Astrocyte (in vitro differentiated cells and primary cell): ENCODE measurements around the gene PPP2R5D. TPM values are rescaled to one million over a fixed set of nuclear protein-coding genes. Genes with fewer than 3 reads are reported as not detected.

Experiments used
- DNase-seq: peaks from one replicate; pipeline ENCODE4 v3.0.0-alpha.2; 2010; ENCODE audit warnings: low read depth
- FAIRE-seq: peaks from 2 replicates; lab custom pipeline; 2011; peaks lifted over from hg19 to GRCh38; lab: Jason Lieb, UNC
- H2AFZ ChIP-seq: 2 replicates; pipeline ENCODE4 v1.6.0; 2012; ENCODE audit warnings: low read depth, low read length, inconsistent platforms
- H3K27ac ChIP-seq: 2 replicates; pipeline ENCODE4 v1.5.1; 2011; ENCODE audit warnings: low read depth, low read length, inconsistent platforms
- H3K27me3 ChIP-seq: 2 replicates; pipeline ENCODE4 v1.6.0; 2011; ENCODE audit warnings: low read length, inconsistent platforms; ENCODE audit not compliant: insufficient read depth
- H3K36me3 ChIP-seq: 2 replicates; pipeline ENCODE4 v1.5.1; 2011; ENCODE audit warnings: low read length, inconsistent platforms; ENCODE audit not compliant: insufficient read depth
- H3K4me1 ChIP-seq: 2 replicates; pipeline ENCODE4 v1.5.1; 2011; ENCODE audit warnings: low read length, inconsistent platforms; ENCODE audit not compliant: insufficient read depth
- H3K4me2 ChIP-seq: 2 replicates; pipeline ENCODE4 v1.6.0; 2012; ENCODE audit warnings: low read length, inconsistent platforms
- H3K4me3 ChIP-seq: 2 replicates; pipeline ENCODE4 v1.5.1; 2011; ENCODE audit warnings: low read depth, mild to moderate bottlenecking, low read length, inconsistent platforms; ENCODE audit not compliant: insufficient read depth
- H3K79me2 ChIP-seq: 2 replicates; pipeline ENCODE4 v1.6.0; 2012; ENCODE audit warnings: mild to moderate bottlenecking, low read length, inconsistent platforms; ENCODE audit not compliant: insufficient read depth
- H3K9ac ChIP-seq: 2 replicates; pipeline ENCODE4 v1.6.0; 2012; ENCODE audit warnings: mild to moderate bottlenecking, low read length, inconsistent platforms
- H3K9me3 ChIP-seq: 2 replicates; pipeline ENCODE4 v1.5.1; 2012; ENCODE audit warnings: low read depth, mild to moderate bottlenecking, low read length, inconsistent platforms; ENCODE audit not compliant: insufficient read depth
- H4K20me1 ChIP-seq: 2 replicates; pipeline ENCODE4 v1.6.0; 2012; ENCODE audit warnings: low read length, inconsistent platforms; ENCODE audit not compliant: insufficient read depth
- H3K27ac Mint-ChIP-seq: one replicate; pipeline ENCODE4 v1.8.0; 2021; ENCODE audit warnings: mild to moderate bottlenecking, mixed read lengths; ENCODE audit not compliant: unreplicated experiment
- H3K27me3 Mint-ChIP-seq: one replicate; pipeline ENCODE4 v1.8.0; 2021; ENCODE audit warnings: low read depth, mixed read lengths; ENCODE audit not compliant: unreplicated experiment
- H3K36me3 Mint-ChIP-seq: one replicate; pipeline ENCODE4 v1.8.0; 2021; ENCODE audit warnings: low read depth, mixed read lengths; ENCODE audit not compliant: unreplicated experiment
- H3K4me1 Mint-ChIP-seq: one replicate; pipeline ENCODE4 v1.8.0; 2021; ENCODE audit warnings: low read depth, mixed read lengths; ENCODE audit not compliant: unreplicated experiment
- H3K4me3 Mint-ChIP-seq: one replicate; pipeline ENCODE4 v1.8.0; 2021; ENCODE audit warnings: mild to moderate bottlenecking, moderate library complexity, mixed read lengths; ENCODE audit not compliant: unreplicated experiment
- H3K9me3 Mint-ChIP-seq: one replicate; pipeline ENCODE4 v1.8.0; 2021; ENCODE audit warnings: mild to moderate bottlenecking, mixed read lengths; ENCODE audit not compliant: unreplicated experiment
- CTCF ChIP-seq: IDR thresholded peaks from 2 replicates; pipeline ENCODE4 v1.5.1; 2011; ENCODE audit warnings: low read depth, mild to moderate bottlenecking, inconsistent platforms, low read length, moderate library complexity; ENCODE audit not compliant: insufficient read depth
- EZH2 ChIP-seq: IDR thresholded peaks from 2 replicates; pipeline ENCODE4 v1.6.1; 2012; ENCODE audit warnings: mild to moderate bottlenecking, low read length, inconsistent platforms; ENCODE audit not compliant: insufficient read depth
- total RNA-seq: library from RNA; stranded (reverse); gene quantifications from 2 replicates; pipeline ENCODE4 v1.2.1, GENCODE V29; 2021

Gene PPP2R5D
- total RNA-seq, 1 donor from 2014 or later: 53.0 TPM

GRCh38 chr6:42961020-42961470, 23.3 kb upstream of the PPP2R5D start:
- Histone ChIP-seq H3K4me3 (peak overlapping the region; percentile 50), H3K27ac (no peak overlapping the region), H3K27me3 (peaks cover 3% of the 10 kb centered on the region), H3K4me2 (peak overlapping the region; percentile 89), H3K9me3 (no peaks in the 10 kb centered on the region), H4K20me1 (no peaks in the 10 kb centered on the region), H3K9ac (peak overlapping the region; percentile 23), H3K4me1 (peaks cover 9% of the 10 kb centered on the region), H2AFZ (peak overlapping the region; percentile 73), H3K36me3 (no peaks in the 10 kb centered on the region), H3K79me2 (no peaks in the 10 kb centered on the region)
- DNase-seq (no peak), FAIRE-seq (no peak)
- Mint-ChIP-seq H3K27ac (no peak overlapping the region), H3K36me3 (peaks cover 18% of the 10 kb centered on the region), H3K27me3 (peaks cover 20% of the 10 kb centered on the region), H3K4me1 (no peaks in the 10 kb centered on the region), H3K9me3 (no peaks in the 10 kb centered on the region), H3K4me3 (no peak overlapping the region)
- TF ChIP-seq CTCF (no peak), EZH2 (no peak)

DNA sequence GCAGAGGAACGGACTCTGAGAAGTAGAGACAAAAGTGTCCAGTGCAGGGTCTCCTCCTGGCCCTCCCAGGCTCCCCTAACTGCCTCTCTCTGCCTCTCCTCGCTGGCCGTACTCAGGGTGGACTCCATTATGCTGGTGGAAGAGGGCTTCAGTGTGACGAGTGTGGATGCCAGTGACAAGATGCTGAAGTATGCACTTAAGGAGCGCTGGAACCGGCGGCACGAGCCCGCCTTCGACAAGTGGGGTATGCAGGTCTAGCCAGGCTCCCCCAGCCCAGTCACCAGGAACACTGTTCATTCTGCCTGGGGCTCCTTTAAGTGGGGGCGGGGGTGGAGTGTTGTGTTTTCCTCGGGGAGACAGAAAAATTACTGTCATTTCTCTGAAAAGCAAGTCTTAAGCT, 22.3 kb upstream of the PPP2R5D start:
- H3K27me3 Mint-ChIP-seq: peaks cover 20% of the 10 kb centered on the region
- no peak overlapping the region for H3K9ac ChIP-seq
- no peak overlapping the region for H3K4me2 ChIP-seq
- FAIRE-seq (no peak), DNase-seq (no peak)
- no peaks in the 10 kb centered on the region for H3K79me2 ChIP-seq
- TF ChIP-seq CTCF (no peak), EZH2 (no peak)
- H3K27me3 ChIP-seq: peaks cover 3% of the 10 kb centered on the region
- H3K9me3 Mint-ChIP-seq: no peaks in the 10 kb centered on the region
- no peak overlapping the region for H3K4me3 ChIP-seq
- peaks cover 9% of the 10 kb centered on the region for H3K4me1 ChIP-seq
- no peaks in the 10 kb centered on the region for H3K9me3 ChIP-seq
- H3K36me3 Mint-ChIP-seq: peaks cover 19% of the 10 kb centered on the region
- no peak overlapping the region for H3K4me3 Mint-ChIP-seq
- no peak overlapping the region for H3K27ac ChIP-seq
- H2AFZ ChIP-seq: no peak overlapping the region
- H3K27ac Mint-ChIP-seq: no peak overlapping the region
- H4K20me1 ChIP-seq: no peaks in the 10 kb centered on the region
- H3K36me3 ChIP-seq: no peaks in the 10 kb centered on the region
- no peaks in the 10 kb centered on the region for H3K4me1 Mint-ChIP-seq

- DNase-seq (no peak), FAIRE-seq (no peak)
- Mint-ChIP-seq H3K36me3 (peaks cover 23% of the 10 kb centered on the region), H3K27me3 (peaks cover 20% of the 10 kb centered on the region), H3K27ac (no peak overlapping the region), H3K4me1 (no peaks in the 10 kb centered on the region), H3K9me3 (no peaks in the 10 kb centered on the region), H3K4me3 (no peak overlapping the region)
- H3K4me1 ChIP-seq: peaks cover 9% of the 10 kb centered on the region
- no peaks in the 10 kb centered on the region for H3K36me3 ChIP-seq
- TF ChIP-seq CTCF (no peak), EZH2 (no peak)
- H3K9me3 ChIP-seq: no peaks in the 10 kb centered on the region
- H3K4me3 ChIP-seq: no peak overlapping the region
- H3K27ac ChIP-seq: no peak overlapping the region
- H4K20me1 ChIP-seq: no peaks in the 10 kb centered on the region
- no peak overlapping the region for H2AFZ ChIP-seq
- H3K4me2 ChIP-seq: no peak overlapping the region
- no peaks in the 10 kb centered on the region for H3K79me2 ChIP-seq
- H3K9ac ChIP-seq: no peak overlapping the region
- peaks cover 3% of the 10 kb centered on the region for H3K27me3 ChIP-seq
Observed at GRCh38 chr6:42962502-42963178, 21.7 kb upstream of the PPP2R5D start.
